ENCODE data around the gene STX2.
A peak's percentile ranks its signal among the peaks of the same experiment; 100 is the strongest.
"Not testable (repeated sequence)": the region's sequence is repeated elsewhere in the genome, so short reads cannot be mapped to it uniquely, and the experiment has no call there.

Gene STX2

GRCh38 chr12:130764475-130765185 is 74.4 kb downstream of the STX2 start:
- no peak for DNase-seq (ENCODE audit: low spot score)

- DNase-seq (ENCODE audit: low spot score) = no peak
These were observed 75.0 kb downstream of the STX2 start for GRCh38 chr12:130764073-130764472.

- DNase-seq (ENCODE audit: low spot score) = no peak
These were observed 76.8 kb downstream of the STX2 start for GRCh38 chr12:130762319-130762675.

GRCh38 chr12:130761537-130762318 is 77.3 kb downstream of the STX2 start:
- peak; percentile 58 for DNase-seq (ENCODE audit: low spot score)

GRCh38 chr12:130754234-130754901 is 84.7 kb downstream of the STX2 start:
- no peak for DNase-seq (ENCODE audit: low spot score)

- DNase-seq (ENCODE audit: low spot score) = no peak
These were observed 86.3 kb downstream of the STX2 start for GRCh38 chr12:130752692-130753230.

- not testable (repeated sequence) for DNase-seq (ENCODE audit: low spot score)
These were observed 87.0 kb downstream of the STX2 start for GRCh38 chr12:130752037-130752436.

- no peak for DNase-seq (ENCODE audit: low spot score)
These were observed 90.3 kb downstream of the STX2 start for GRCh38 chr12:130748786-130749185.

- peak; percentile 59 for DNase-seq (ENCODE audit: low spot score)
These were observed 90.9 kb downstream of the STX2 start for GRCh38 chr12:130747867-130748740.

GRCh38 chr12:130746546-130746945 is 92.5 kb downstream of the STX2 start:
- DNase-seq (ENCODE audit: low spot score) = no peak

GRCh38 chr12:130745921-130746320 is 93.1 kb downstream of the STX2 start:
- no peak for DNase-seq (ENCODE audit: low spot score)

- DNase-seq (ENCODE audit: low spot score) = no peak
These were observed 94.8 kb downstream of the STX2 start for GRCh38 chr12:130744274-130744673.

- DNase-seq (ENCODE audit: low spot score) = no peak
These were observed 95.4 kb downstream of the STX2 start for GRCh38 chr12:130743606-130744005.

GRCh38 chr12:130743176-130743575 is 95.9 kb downstream of the STX2 start:
- DNase-seq (ENCODE audit: low spot score) = no peak

GRCh38 chr12:130742716-130743115 is 96.3 kb downstream of the STX2 start:
- no peak for DNase-seq (ENCODE audit: low spot score)

GRCh38 chr12:130742112-130742511 is 96.9 kb downstream of the STX2 start:
- DNase-seq (ENCODE audit: low spot score) = no peak

Data from HuH-7.5 (cell line).